AG10803 (cell line): ENCODE data around the gene NDUFA3.

Experiments used
- DNase-seq: peaks from one replicate; pipeline ENCODE4 v3.0.0; 2010; ENCODE audit warnings: low read depth
- H3K4me3 ChIP-seq: 2 replicates; pipeline ENCODE4 v1.5.1; 2011; ENCODE audit warnings: mild to moderate bottlenecking, low read length, control low read depth
- TF ChIP-seq, protein P1 (sequence below): conservative IDR thresholded peaks from 2 replicates; pipeline ENCODE4 v1.5.1; 2011; ENCODE audit warnings: mild to moderate bottlenecking, low read length, control low read depth, inconsistent platforms

The NDUFA3 gene

DNA sequence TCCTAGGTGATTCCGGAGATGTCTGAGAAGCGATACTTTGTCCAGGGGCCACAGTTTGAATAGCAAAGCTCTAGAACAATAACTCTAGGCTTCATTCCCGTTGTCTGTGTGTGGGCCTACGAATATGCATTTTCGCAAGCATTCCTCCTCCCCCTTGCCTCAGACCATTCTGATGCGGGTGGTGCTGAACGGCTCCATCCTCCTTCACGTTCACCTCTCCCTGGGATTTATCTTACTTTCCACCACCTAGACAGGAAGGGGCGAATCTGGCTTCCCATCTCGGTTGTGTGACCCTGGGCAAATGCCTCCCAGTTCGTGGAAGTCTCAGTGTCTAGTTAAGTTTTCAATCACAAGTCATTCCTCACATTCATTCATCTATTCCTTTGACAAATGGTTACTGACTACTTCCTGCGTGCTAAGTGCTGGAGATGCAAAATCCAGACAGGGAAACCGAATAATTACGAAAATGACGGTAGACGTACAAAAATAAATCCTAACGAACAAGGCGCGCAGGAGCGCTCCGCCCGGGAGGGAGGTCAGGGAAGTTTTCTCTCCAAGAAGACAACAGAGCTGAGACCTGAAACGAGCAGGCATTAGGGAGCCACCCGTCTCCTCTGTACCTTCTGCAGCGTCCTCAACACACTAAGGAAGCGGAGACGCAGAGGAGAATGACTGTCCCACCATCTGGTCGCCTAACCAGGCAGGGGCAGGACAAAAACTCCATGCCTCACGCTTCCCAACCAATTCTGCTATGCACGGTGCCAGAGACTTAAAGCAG lies 33.6 kb downstream of the NDUFA3 start:
- TF ChIP-seq, protein P1, sequence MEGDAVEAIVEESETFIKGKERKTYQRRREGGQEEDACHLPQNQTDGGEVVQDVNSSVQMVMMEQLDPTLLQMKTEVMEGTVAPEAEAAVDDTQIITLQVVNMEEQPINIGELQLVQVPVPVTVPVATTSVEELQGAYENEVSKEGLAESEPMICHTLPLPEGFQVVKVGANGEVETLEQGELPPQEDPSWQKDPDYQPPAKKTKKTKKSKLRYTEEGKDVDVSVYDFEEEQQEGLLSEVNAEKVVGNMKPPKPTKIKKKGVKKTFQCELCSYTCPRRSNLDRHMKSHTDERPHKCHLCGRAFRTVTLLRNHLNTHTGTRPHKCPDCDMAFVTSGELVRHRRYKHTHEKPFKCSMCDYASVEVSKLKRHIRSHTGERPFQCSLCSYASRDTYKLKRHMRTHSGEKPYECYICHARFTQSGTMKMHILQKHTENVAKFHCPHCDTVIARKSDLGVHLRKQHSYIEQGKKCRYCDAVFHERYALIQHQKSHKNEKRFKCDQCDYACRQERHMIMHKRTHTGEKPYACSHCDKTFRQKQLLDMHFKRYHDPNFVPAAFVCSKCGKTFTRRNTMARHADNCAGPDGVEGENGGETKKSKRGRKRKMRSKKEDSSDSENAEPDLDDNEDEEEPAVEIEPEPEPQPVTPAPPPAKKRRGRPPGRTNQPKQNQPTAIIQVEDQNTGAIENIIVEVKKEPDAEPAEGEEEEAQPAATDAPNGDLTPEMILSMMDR, result no peak
- peak overlapping the region; percentile 66 for H3K4me3 ChIP-seq
- DNase-seq, result peak; percentile 27

DNA sequence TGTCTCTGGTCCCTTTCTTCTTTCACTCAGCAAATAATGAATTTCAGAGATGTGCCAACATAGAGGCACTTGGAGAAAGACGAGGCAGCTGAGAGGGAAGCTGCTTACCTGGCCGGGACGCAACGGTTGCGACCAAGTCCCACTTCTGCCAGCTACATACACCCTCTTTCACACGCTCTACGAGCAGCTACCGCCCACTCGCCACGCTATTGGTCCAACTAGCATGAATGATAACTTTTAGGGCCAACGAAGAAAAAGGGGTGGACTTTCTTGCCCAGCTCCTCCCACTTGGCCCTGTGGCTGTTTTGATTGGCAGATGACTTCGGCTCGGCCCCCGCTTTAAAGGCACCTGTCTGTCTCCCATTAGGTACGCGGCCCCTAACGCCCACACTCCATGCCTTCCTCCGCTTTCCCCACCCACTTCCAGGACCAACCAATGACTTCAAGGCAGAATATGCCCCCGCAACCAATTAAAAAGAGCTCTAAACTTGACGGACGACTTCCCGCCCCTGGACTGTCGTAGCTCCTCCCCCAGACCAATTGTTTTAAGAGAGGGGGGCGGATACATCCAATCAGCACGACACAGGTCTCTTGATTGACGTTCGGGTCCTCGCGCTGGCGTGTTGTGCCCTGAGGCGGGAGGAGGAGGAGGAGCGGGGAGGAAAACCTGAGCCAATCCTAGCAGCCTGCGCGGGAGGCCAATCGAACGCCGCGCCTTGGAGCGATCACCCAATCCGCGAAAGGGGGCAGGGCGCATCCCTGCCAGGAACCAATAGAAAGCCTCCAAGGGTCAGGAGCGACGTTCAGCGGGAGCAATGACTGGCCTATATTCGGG lies 34.4 kb downstream of the NDUFA3 start:
- TF ChIP-seq, protein P1, result no peak
- peak; percentile 100 for DNase-seq
- peak overlapping the region; percentile 66 for H3K4me3 ChIP-seq

GRCh38 chr19:54137699-54138488 lies 35.2 kb downstream of the NDUFA3 start, which contains the start of gene CNOT3:
Gene CNOT3, plus strand, starts transcription at chr19:54137762. Its CDS starts 5,217 bp downstream, at chr19:54142979.
- H3K4me3 ChIP-seq, result peak within 1 kb of the TSS; percentile 75
- TF ChIP-seq, protein P1, result no peak
- DNase-seq, result no peak

- peak overlapping the region; percentile 75 for H3K4me3 ChIP-seq
- TF ChIP-seq, protein P1, result no peak
- DNase-seq, result no peak
These were observed 36.0 kb downstream of the NDUFA3 start for GRCh38 chr19:54138489-54139256.

- TF ChIP-seq, protein P1, result no peak
- peak overlapping the region; percentile 36 for H3K4me3 ChIP-seq
- DNase-seq, result peak; percentile 90
These were observed 38.7 kb downstream of the NDUFA3 start for GRCh38 chr19:54141356-54141755.

DNA sequence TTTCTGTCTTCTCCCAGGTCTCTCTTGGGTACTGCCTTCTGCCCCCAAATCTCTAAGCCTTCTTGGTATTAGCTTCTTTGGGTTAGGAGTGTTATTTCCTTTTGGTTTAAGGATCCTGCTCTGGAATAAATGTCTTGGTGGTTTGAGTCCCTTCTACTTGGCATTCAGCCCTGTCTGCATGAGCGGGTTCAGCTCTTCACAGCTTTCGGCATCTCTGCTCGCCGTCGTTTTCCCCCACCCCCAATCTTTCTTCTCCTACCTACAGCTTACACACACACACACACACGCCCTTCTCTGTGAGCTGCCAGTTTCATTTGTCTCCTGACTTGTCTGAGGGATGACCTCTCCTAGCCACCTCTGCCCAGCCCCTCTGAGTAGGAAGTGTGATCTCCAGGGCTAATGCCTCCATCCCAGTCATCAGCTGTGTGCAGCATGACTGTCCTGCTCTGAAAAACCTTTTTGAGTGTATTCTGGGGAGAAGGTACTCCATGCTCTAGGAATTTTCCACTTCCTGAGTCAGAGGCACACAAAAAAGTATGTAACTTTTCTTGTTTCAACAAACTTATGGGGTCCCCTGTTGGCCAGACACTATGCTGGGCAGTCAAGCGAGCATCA lies 39.6 kb downstream of the NDUFA3 start:
- DNase-seq, result no peak
- TF ChIP-seq, protein P1, result no peak
- H3K4me3 ChIP-seq, result no peak overlapping the region
